GM10248 (cell line): Measurements from ENCODE around the gene SLC2A4RG.

Source experiments
- CTCF ChIA-PET: fragments of 300-600 bp; sonication (Branson Sonifier 250); formaldehyde crosslinking; extraction: SDS; loops from one replicate; lab custom pipeline; 2021; ENCODE audit warnings: antibody characterized with exemption; lab: Yijun Ruan, JAX
- POLR2A ChIA-PET: fragments of 350-650 bp; sonication (Branson Sonifier 250); formaldehyde crosslinking; extraction: SDS; loops from one replicate; lab custom pipeline; 2020; ENCODE audit warnings: antibody characterized with exemption; lab: Yijun Ruan, JAX
- DNase-seq: peaks from one replicate; pipeline ENCODE4 v3.0.0; 2012; ENCODE audit errors: extremely low spot score
- TF ChIP-seq, protein P1 (sequence below): IDR thresholded peaks from 2 replicates; pipeline ENCODE4 v1.5.1; 2012; ENCODE audit warnings: mild to moderate bottlenecking, low read depth; ENCODE audit errors: extremely low read depth, missing control alignments, control extremely low read depth

The SLC2A4RG gene

GRCh38 chr20:63778034-63778752 is 38.6 kb downstream of the SLC2A4RG start:
- ChIA-PET CTCF (interaction anchor here (1.2 to 6.4 kb wide), 2 partner anchors 8 to 13 kb away, joined by 4 to 23 read pairs; no protein-coding TSS in a partner anchor), POLR2A (no interaction called here)
- no peak for DNase-seq
- TF ChIP-seq, protein P1, sequence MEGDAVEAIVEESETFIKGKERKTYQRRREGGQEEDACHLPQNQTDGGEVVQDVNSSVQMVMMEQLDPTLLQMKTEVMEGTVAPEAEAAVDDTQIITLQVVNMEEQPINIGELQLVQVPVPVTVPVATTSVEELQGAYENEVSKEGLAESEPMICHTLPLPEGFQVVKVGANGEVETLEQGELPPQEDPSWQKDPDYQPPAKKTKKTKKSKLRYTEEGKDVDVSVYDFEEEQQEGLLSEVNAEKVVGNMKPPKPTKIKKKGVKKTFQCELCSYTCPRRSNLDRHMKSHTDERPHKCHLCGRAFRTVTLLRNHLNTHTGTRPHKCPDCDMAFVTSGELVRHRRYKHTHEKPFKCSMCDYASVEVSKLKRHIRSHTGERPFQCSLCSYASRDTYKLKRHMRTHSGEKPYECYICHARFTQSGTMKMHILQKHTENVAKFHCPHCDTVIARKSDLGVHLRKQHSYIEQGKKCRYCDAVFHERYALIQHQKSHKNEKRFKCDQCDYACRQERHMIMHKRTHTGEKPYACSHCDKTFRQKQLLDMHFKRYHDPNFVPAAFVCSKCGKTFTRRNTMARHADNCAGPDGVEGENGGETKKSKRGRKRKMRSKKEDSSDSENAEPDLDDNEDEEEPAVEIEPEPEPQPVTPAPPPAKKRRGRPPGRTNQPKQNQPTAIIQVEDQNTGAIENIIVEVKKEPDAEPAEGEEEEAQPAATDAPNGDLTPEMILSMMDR: no peak

DNA sequence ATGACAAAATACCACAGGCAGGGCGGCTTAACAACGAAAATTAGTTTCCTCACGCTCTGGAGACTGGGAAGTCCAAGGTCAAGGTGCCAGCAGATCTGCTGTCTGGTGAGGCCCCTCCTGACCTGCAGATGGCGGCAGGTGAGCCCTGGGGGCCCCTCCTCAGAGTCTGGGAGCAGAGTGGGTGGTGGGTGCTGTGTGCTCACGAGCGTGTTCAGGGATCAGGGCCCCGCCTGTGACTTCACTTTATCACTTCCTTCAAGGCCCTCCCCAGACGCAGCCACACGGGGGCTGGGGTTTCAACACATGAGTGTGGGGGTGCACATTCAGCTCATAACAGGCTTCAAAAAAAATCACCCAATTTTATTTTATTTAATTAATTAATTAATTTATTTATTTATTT is 39.3 kb downstream of the SLC2A4RG start:
- TF ChIP-seq, protein P1: no peak
- POLR2A ChIA-PET: no interaction called here
- CTCF ChIA-PET: interaction anchor here (1.2 to 6.4 kb wide), 2 partner anchors 7 to 12 kb away, joined by 4 to 23 read pairs; no protein-coding TSS in a partner anchor
- DNase-seq: no peak

GRCh38 chr20:63781181-63781580 is 41.6 kb downstream of the SLC2A4RG start:
- CTCF ChIA-PET: no interaction called here
- TF ChIP-seq, protein P1: no peak
- POLR2A ChIA-PET: no interaction called here
- DNase-seq: no peak

GRCh38 chr20:63782051-63782471 is 42.5 kb downstream of the SLC2A4RG start:
- TF ChIP-seq, protein P1: no peak
- CTCF ChIA-PET: no interaction called here
- no peak for DNase-seq
- POLR2A ChIA-PET: no interaction called here

GRCh38 chr20:63782521-63782971 is 43.0 kb downstream of the SLC2A4RG start:
- ChIA-PET CTCF (no interaction called here), POLR2A (no interaction called here)
- DNase-seq: no peak
- TF ChIP-seq, protein P1: no peak

DNA sequence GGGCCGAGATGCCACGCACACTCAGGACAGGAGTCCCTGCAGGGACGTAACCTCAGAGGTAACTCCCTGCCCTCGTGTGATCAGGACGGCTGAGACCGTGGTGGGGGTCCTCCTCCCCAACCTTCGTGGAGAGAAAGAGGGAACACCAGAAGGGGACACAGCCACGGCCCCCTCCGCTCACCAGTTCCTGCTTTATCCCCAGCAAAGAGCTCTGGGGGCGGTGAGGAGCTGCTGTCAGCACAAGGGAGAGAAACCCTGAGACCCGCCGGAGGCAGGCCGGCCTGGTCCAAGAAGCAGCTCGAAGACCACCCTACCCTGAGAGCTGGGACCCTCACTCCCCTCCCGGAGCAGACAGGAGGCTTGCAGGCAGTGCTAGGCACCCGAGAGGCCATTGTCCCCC is 44.4 kb downstream of the SLC2A4RG start:
- ChIA-PET POLR2A (no interaction called here), CTCF (interaction anchor here (0.7 to 1.8 kb wide), 5 partner anchors 9 to 54 kb away, joined by 3 to 4 read pairs (median 4); no protein-coding TSS in a partner anchor)
- TF ChIP-seq, protein P1: no peak
- DNase-seq: no peak
